Skeletal muscle satellite cell (primary cell): Measurements from ENCODE around the gene DAGLA.

Experiments used
- H3K27me3 ChIP-seq: 2 replicates; pipeline ENCODE4 v1.7.0; 2013; ENCODE audit warnings: low read length; ENCODE audit not compliant: control insufficient read depth, insufficient read depth
- H3K36me3 ChIP-seq: 2 replicates; pipeline ENCODE4 v1.7.0; 2013; ENCODE audit warnings: mild to moderate bottlenecking, control low read depth, low read length; ENCODE audit not compliant: insufficient read depth
- H3K4me1 ChIP-seq: 2 replicates; pipeline ENCODE4 v1.7.0; 2013; ENCODE audit warnings: low read length; ENCODE audit not compliant: control insufficient read depth, insufficient read depth
- H3K4me2 ChIP-seq: 2 replicates; pipeline ENCODE4 v1.7.0; 2013; ENCODE audit warnings: mild to moderate bottlenecking, low read length
- H3K4me3 ChIP-seq: 2 replicates; pipeline ENCODE4 v1.7.0; 2013; ENCODE audit warnings: low read length
- H3K9ac ChIP-seq: 2 replicates; pipeline ENCODE4 v1.7.0; 2013; ENCODE audit warnings: mild to moderate bottlenecking, low read depth, low read length, moderate library complexity
- H3K9me3 ChIP-seq: replicated peaks from 2 replicates; pipeline ENCODE4 v1.7.0; 2013; ENCODE audit warnings: mild to moderate bottlenecking, control low read depth, low read length

The DAGLA gene

DNA sequence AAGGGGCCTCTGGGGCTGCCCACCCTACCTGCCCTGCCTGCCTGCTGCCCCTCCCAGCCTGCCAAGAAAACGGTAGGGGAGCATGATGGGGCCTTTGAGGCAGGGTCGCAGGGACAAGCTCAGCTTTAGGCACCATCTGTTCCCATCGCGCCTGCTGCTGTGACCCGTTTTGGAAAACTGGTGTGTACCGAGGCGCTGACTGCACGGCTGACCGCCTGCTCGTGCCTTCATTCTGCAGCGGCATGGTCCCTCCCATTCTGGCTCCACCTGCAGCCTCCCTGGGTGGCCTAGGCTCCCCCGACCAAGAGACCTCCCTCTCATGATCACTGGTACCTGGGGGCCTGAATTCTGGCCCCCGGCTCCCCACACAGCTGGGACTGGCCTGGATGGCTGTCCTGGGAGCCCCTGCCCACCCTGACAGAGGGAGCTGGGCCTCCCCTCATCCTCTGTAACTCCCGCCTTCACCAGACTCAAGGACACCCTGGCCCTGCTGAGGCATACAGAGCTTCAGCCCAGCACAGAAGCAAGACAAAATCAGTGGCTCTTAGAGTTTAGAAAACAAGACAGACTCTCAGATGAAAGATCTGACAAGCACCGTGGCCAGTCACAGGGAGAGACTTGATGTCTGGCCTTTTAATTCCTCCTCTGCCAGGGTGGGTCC lies 65.7 kb downstream of the DAGLA start:
- H3K36me3 ChIP-seq: peaks cover 5% of the 10 kb centered on the region
- no peak overlapping the region for H3K9ac ChIP-seq
- H3K9me3 ChIP-seq: no peaks in the 10 kb centered on the region
- H3K4me3 ChIP-seq: no peak overlapping the region
- no peak overlapping the region for H3K4me2 ChIP-seq
- no peaks in the 10 kb centered on the region for H3K27me3 ChIP-seq
- H3K4me1 ChIP-seq: peaks cover 9% of the 10 kb centered on the region

DNA sequence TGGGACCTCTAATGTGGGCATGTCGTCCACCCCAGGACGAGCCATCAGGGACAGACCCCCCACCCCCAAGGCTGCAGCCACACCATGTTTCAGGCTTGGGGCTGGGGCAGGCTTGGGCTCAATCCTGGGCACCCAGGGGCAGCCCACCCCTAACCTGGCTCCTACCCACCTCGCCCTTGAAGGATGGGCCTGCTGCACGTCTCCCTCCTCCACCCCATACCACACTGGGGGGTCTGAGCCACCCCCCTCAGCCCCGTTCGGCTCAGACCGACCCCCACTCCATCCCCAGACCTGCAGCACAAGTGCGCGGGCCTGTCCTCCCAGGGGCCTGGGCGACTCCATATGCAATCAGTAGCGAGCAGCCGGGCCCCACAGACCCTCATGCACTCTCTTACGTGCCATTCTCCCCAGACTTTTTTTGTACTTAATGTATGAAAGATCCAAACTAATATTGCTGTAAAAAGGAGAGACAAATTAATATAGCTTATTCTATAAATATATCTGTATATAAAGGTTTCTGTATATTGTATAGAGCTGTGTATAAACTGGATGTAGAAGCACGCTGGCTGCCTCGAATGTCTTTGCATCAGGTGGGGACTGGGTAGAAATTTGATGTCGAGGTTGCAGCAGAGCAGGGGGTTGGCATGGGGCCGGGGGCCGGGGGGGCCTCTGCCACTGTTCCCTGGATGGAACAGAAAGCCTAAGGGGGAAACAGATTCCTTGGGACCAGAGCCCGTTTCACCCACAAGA lies 66.4 kb downstream of the DAGLA start:
- Histone ChIP-seq H3K9me3 (no peaks in the 10 kb centered on the region), H3K9ac (no peak overlapping the region), H3K36me3 (peaks cover 5% of the 10 kb centered on the region), H3K4me2 (no peak overlapping the region), H3K4me1 (peaks cover 9% of the 10 kb centered on the region), H3K4me3 (no peak overlapping the region), H3K27me3 (no peaks in the 10 kb centered on the region)

DNA sequence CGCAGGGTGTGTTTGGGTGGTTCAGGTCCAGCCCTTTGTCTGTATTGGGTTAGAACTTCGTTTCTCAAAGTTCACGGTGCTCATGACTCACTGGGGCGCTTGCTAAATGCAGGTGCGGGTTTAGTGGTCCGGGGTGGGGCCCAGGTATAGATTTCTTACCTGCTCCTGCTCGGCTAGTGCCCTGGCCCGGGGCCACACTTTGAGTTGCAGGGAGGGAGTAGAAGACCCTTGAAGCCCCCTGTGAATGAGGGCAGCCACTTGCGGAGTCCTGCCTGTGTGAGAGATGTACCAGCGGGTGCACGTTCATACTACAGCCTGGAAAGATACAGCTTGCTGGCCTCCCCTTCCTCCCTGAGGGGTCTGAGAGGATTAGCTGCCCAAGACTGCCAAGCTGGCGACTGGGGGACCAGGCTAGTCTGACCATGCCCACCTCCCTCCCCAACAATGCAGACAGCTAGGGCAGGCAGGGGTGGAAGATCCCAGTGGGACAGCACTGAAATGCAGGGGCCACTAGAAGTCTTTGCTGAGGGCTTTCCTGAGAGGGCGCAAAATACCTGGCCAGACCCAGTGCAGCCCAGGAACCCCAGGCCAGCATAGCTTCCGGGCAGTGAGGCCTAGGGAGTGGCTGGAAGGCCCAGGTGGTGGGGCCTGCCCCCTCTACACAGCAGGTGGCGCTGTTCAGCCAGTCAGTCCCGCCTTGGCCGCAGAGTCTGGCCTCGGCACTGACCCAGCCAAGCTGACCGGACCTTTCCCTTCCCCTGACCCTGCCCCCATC lies 67.2 kb downstream of the DAGLA start:
- no peaks in the 10 kb centered on the region for H3K36me3 ChIP-seq
- H3K4me3 ChIP-seq: no peak overlapping the region
- no peak overlapping the region for H3K4me2 ChIP-seq
- no peaks in the 10 kb centered on the region for H3K9me3 ChIP-seq
- H3K4me1 ChIP-seq: peaks cover 9% of the 10 kb centered on the region
- H3K27me3 ChIP-seq: peaks cover 4% of the 10 kb centered on the region
- H3K9ac ChIP-seq: no peak overlapping the region

DNA sequence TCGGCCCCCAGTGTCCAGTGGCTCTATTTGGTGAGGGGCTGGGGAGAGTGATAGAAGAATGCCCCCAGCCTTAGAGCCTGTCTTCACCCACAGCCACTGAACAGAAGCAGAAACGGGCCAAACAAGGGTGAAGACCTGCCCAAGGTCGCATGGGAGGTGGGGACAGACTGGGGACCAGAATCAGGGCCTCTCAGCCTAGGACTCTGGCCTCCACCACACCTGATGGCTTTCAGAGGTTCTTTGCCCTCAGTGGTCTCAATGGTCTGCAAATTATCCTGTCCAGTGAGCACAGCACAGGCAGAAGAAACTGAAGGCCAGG lies 67.7 kb downstream of the DAGLA start:
- Histone ChIP-seq H3K4me2 (no peak overlapping the region), H3K36me3 (no peaks in the 10 kb centered on the region), H3K27me3 (peaks cover 4% of the 10 kb centered on the region), H3K9ac (no peak overlapping the region), H3K4me3 (no peak overlapping the region), H3K4me1 (peaks cover 5% of the 10 kb centered on the region), H3K9me3 (no peaks in the 10 kb centered on the region)

DNA sequence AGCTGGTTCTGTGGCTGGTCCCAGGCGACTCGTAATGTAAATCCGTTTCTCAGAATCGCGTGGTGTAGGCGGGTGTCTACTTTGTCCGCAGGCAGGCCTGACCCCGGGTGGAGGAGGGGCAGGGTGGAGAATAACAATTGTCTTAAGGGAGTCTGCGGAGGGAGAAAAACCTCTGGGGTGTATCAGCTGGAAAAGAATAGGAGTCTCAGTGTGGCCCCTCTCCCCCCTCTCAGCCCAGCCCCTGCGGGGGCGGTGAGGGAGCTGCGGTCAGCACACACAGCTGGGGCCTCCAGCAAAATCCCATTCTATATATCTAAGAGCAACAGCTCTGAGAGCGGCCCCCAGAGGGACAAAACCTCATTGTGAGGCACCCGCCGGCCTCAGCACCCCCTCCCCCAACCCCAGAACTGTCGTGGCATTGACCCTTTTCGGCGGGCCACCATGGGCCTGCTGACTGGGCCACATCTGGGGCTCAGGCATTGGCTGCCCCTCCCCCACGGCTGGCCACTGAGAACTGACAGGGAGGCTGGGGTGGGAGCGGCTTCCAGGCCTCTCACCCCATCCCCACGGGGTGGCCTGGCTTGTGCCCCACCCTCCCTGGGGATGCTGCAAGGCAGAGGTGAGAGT lies 69.5 kb downstream of the DAGLA start:
- Histone ChIP-seq H3K9ac (no peak overlapping the region), H3K4me3 (no peak overlapping the region), H3K27me3 (peaks cover 10% of the 10 kb centered on the region), H3K9me3 (no peaks in the 10 kb centered on the region), H3K36me3 (no peaks in the 10 kb centered on the region), H3K4me1 (peaks cover 5% of the 10 kb centered on the region), H3K4me2 (no peak overlapping the region)

DNA sequence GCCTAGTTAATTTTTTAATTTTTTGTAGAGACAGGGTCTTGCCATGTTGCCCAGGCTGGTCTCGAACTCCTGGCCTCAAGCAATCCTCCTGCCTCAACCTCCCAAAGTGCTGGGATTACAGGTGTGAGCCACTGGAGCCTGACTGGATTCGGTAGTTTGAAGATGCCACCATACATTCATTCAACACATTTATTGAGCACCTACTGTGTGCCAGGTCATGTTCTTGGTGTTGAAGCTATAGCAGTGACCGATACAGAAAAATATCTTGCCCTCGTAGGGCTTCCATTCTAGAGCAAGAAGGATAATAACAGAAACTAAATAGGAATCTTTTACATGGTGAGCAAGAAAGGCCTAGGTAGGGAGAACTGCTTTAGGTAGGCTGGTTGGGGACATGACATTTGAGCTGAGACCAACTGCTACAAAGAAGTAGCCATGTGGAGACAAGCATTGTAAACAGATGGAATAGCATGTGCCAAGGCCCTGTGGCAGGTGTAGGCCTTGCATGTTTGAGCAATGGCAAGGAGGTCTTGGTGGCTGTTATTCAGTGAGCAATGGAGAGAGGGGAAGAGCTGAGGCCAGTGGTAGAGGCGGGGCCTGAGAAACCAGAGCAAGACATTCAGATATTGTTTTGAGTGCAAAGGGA lies 70.6 kb downstream of the DAGLA start:
- H3K4me1 ChIP-seq: peaks cover 5% of the 10 kb centered on the region

DNA sequence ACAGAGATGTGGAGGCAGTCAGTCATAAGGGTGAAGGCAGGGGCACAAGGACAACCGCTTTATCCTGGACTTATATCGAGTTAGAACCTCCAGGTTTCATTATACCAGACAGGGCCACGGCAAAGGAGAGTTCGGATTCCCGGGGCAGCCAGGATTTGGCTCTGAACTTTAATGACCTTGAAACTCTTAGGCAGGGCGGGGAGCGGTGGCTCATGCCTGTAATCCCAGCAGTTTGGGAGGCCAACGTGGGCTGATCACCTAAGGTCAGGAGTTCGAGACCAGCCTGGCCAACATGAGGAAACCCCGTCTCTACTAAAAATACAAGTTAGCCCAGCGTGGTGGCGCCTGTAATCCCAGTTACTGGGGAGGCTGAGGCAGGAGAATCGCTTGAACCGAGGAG lies 71.2 kb downstream of the DAGLA start:
- peaks cover 8% of the 10 kb centered on the region for H3K4me1 ChIP-seq
- H3K4me3 ChIP-seq: no peak overlapping the region
- H3K9me3 ChIP-seq: no peaks in the 10 kb centered on the region
- no peak overlapping the region for H3K9ac ChIP-seq
- no peaks in the 10 kb centered on the region for H3K36me3 ChIP-seq
- no peak overlapping the region for H3K4me2 ChIP-seq
- peaks cover 10% of the 10 kb centered on the region for H3K27me3 ChIP-seq

More for the DNA sequence above, 70.6 kb downstream of the DAGLA start:
- no peak overlapping the region for H3K4me3 ChIP-seq
- no peak overlapping the region for H3K4me2 ChIP-seq
- no peaks in the 10 kb centered on the region for H3K9me3 ChIP-seq
- H3K9ac ChIP-seq: no peak overlapping the region
- H3K27me3 ChIP-seq: peaks cover 10% of the 10 kb centered on the region
- no peaks in the 10 kb centered on the region for H3K36me3 ChIP-seq

DNA sequence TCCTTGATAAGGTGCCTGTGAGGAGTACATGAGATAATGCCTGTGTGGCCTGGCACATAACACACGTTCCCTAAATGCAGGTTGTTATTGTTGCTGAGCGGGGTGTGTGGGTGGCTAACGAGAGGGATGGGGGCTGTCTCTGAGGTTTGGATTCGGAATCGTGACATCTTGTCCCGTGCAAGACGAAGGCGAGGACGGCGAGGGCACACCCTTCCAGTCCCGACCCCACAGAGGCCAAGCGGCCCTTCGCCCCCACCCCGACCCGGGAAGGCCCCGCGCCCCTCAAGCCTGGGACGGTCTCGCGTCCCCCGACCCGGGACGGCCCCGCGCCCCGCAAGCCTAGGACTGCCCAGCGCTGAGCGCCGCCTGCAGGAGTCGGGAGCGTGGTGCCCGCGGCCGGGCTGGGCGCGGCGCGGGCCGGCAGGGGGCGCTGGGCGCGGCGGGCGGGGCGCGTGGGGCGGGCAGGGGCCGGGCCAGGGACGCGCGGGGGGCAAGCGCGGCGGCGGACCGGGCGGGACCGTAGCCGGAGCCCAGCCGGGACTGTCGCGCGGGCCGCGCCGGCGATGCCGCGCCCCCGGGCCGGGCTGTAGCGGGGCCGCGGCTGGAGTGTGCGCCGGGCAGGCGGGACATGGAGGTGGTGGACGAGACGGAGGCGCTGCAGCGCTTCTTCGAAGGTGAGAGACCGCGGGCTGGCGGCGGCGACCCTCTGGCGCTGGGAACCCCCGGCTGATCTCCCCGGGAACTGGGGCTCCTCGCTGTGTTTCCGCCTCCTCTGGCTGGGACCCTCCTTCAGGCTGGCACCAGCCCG lies 72.1 kb downstream of the DAGLA start, which contains the start of gene MYRF:
MYRF (plus strand) TSS at position 520 of the 808 bp plus-strand sequence; CDS start at position 629, 109 bp downstream.
- no peaks in the 10 kb centered on the region for H3K9me3 ChIP-seq
- peak within 1 kb of the TSS; percentile 21 for H3K9ac ChIP-seq
- H3K27me3 ChIP-seq: peaks cover 10% of the 10 kb centered on the region
- peak within 1 kb of the TSS; percentile 78 for H3K4me2 ChIP-seq
- peak within 1 kb of the TSS; percentile 63 for H3K4me3 ChIP-seq
- no peaks in the 10 kb centered on the region for H3K36me3 ChIP-seq
- H3K4me1 ChIP-seq: peaks cover 13% of the 10 kb centered on the region

DNA sequence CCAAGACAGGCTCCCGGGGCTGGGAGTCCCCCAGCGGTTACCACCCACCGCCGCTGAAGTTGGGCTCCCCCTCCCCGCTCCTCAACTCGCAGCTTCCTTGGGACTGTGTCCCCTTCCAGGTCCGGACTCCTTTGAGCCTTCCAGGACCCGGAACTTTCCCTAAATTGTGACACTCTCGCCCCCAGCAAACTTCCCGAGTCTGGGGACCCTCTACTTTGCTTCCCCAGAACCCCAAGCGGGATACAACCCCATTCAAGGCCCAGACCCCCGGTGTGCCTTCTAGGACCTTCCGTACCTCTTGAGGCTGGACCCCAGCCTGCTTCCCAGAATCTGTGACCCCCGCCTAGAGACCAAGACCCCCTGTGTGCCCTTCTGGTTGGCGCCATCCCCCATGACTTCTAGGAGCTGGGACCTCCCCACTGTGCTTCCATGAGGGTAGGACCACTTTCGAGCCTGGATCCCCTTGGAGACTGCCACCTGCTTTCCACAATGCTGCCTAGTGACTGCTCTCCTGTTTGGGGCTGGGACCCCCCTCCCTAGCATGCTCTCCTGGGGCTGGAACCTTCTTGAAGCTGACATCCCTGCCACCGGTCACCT lies 72.8 kb downstream of the DAGLA start:
- Histone ChIP-seq H3K4me2 (peak overlapping the region; percentile 78), H3K4me1 (peaks cover 13% of the 10 kb centered on the region), H3K4me3 (peak overlapping the region; percentile 63), H3K36me3 (no peaks in the 10 kb centered on the region), H3K27me3 (peaks cover 10% of the 10 kb centered on the region), H3K9me3 (no peaks in the 10 kb centered on the region), H3K9ac (peak overlapping the region; percentile 21)

DNA sequence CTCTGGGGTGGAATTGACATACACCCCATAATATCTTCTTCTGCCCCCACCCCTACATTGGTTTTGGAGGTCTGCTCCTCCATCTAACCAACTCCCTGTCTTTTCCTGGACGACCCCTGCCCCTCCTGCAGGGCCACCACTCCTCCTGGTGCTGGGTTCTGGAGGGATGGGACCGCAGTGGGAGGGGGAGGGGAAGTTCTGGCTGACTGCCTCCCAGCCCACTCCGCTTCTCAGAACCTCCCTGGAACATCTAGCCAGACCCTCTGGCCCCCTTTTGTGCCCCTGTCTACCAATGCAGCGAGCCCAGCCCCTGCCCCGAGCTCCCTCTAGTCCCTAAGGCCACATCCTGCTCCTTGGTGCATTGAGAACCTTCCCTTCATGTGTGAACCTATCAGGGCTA lies 73.5 kb downstream of the DAGLA start:
- H3K9ac ChIP-seq: no peak overlapping the region
- no peaks in the 10 kb centered on the region for H3K36me3 ChIP-seq
- no peaks in the 10 kb centered on the region for H3K9me3 ChIP-seq
- H3K4me2 ChIP-seq: no peak overlapping the region
- no peak overlapping the region for H3K4me3 ChIP-seq
- peaks cover 10% of the 10 kb centered on the region for H3K27me3 ChIP-seq
- H3K4me1 ChIP-seq: peaks cover 13% of the 10 kb centered on the region
